ENCODE measurements around the gene PLCXD3.
"Not testable (repeated sequence)": the region's sequence is repeated elsewhere in the genome, so short reads cannot be mapped to it uniquely, and the experiment has no call there.

PLCXD3 gene

GRCh38 chr5:41339339-41339738 is 171.1 kb downstream of the PLCXD3 start:
- no peak for DNase-seq

- DNase-seq, result no peak
These were observed 172.2 kb downstream of the PLCXD3 start for GRCh38 chr5:41338136-41338675.

- no peak for DNase-seq
These were observed 172.7 kb downstream of the PLCXD3 start for GRCh38 chr5:41337724-41338123.

- DNase-seq, result no peak
These were observed 173.2 kb downstream of the PLCXD3 start for GRCh38 chr5:41337216-41337615.

GRCh38 chr5:41336471-41336870 is 173.9 kb downstream of the PLCXD3 start:
- DNase-seq, result no peak

GRCh38 chr5:41335596-41336181 is 174.7 kb downstream of the PLCXD3 start:
- DNase-seq, result no peak

- DNase-seq, result no peak
These were observed 175.6 kb downstream of the PLCXD3 start for GRCh38 chr5:41334758-41335157.

- no peak for DNase-seq
These were observed 176.2 kb downstream of the PLCXD3 start for GRCh38 chr5:41334221-41334620.

GRCh38 chr5:41325074-41325473 is 185.3 kb downstream of the PLCXD3 start:
- DNase-seq, result no peak

- DNase-seq, result not testable (repeated sequence)
These were observed 187.6 kb downstream of the PLCXD3 start for GRCh38 chr5:41322826-41323225.

- no peak for DNase-seq
These were observed 197.8 kb downstream of the PLCXD3 start for GRCh38 chr5:41312478-41313060.

GRCh38 chr5:41312066-41312465 is 198.3 kb downstream of the PLCXD3 start:
- no peak for DNase-seq

GRCh38 chr5:41309275-41309674 is 201.1 kb downstream of the PLCXD3 start:
- DNase-seq, result no peak

GRCh38 chr5:41306005-41306404 is 204.4 kb downstream of the PLCXD3 start:
- DNase-seq, result no peak

- no peak for DNase-seq
These were observed 205.3 kb downstream of the PLCXD3 start for GRCh38 chr5:41305056-41305455.

- no peak for DNase-seq
These were observed 214.3 kb downstream of the PLCXD3 start for GRCh38 chr5:41296066-41296465.

GRCh38 chr5:41291323-41291722 is 219.1 kb downstream of the PLCXD3 start:
- no peak for DNase-seq

GRCh38 chr5:41290810-41291209 is 219.6 kb downstream of the PLCXD3 start:
- DNase-seq, result no peak

- no peak for DNase-seq
These were observed 220.4 kb downstream of the PLCXD3 start for GRCh38 chr5:41289970-41290464.

GRCh38 chr5:41286696-41287095 is 223.7 kb downstream of the PLCXD3 start:
- DNase-seq, result no peak

GRCh38 chr5:41286165-41286564 is 224.2 kb downstream of the PLCXD3 start:
- no peak for DNase-seq

GRCh38 chr5:41284938-41285337 is 225.5 kb downstream of the PLCXD3 start:
- no peak for DNase-seq

GRCh38 chr5:41281215-41281810 is 229.1 kb downstream of the PLCXD3 start:
- DNase-seq, result no peak

GRCh38 chr5:41279040-41279439 is 231.4 kb downstream of the PLCXD3 start:
- DNase-seq, result no peak
